ENCODE results near the gene ELMO1.

ELMO1 gene

GRCh38 chr7:37070471-37070870, 378.2 kb downstream of the ELMO1 start:
- Histone ChIP-seq H3K27me3 (replicated peaks; ENCODE audit: control insufficient read depth, insufficient read depth, low read length, poor library complexity, severe bottlenecking) (no peaks in the 10 kb centered on the region), H3K36me3 (ENCODE audit: control insufficient read depth, insufficient read depth, low read length) (no peaks in the 10 kb centered on the region), H3K4me3 (ENCODE audit: insufficient read depth, low read depth, low read length, poor library complexity, severe bottlenecking) (no peak overlapping the region), H3K9me3 (ENCODE audit: control insufficient read depth, low read length) (no peaks in the 10 kb centered on the region), H3K27ac (ENCODE audit: insufficient read depth, low read length, poor library complexity, severe bottlenecking) (no peak overlapping the region), H3K4me1 (ENCODE audit: control insufficient read depth, insufficient read depth, low read length, poor library complexity, severe bottlenecking) (no peaks in the 10 kb centered on the region)
- DNase-seq: no peak

GRCh38 chr7:37070031-37070430, 378.6 kb downstream of the ELMO1 start:
- DNase-seq: no peak
- Histone ChIP-seq H3K9me3 (ENCODE audit: control insufficient read depth, low read length) (no peaks in the 10 kb centered on the region), H3K36me3 (ENCODE audit: control insufficient read depth, insufficient read depth, low read length) (no peaks in the 10 kb centered on the region), H3K27ac (ENCODE audit: insufficient read depth, low read length, poor library complexity, severe bottlenecking) (no peak overlapping the region), H3K4me3 (ENCODE audit: insufficient read depth, low read depth, low read length, poor library complexity, severe bottlenecking) (no peak overlapping the region), H3K27me3 (replicated peaks; ENCODE audit: control insufficient read depth, insufficient read depth, low read length, poor library complexity, severe bottlenecking) (no peaks in the 10 kb centered on the region), H3K4me1 (ENCODE audit: control insufficient read depth, insufficient read depth, low read length, poor library complexity, severe bottlenecking) (no peaks in the 10 kb centered on the region)

- H3K36me3 ChIP-seq (ENCODE audit: control insufficient read depth, insufficient read depth, low read length): no peaks in the 10 kb centered on the region
- no peak overlapping the region for H3K4me3 ChIP-seq (ENCODE audit: insufficient read depth, low read depth, low read length, poor library complexity, severe bottlenecking)
- H3K27ac ChIP-seq (ENCODE audit: insufficient read depth, low read length, poor library complexity, severe bottlenecking): no peak overlapping the region
- no peaks in the 10 kb centered on the region for H3K27me3 ChIP-seq (replicated peaks; ENCODE audit: control insufficient read depth, insufficient read depth, low read length, poor library complexity, severe bottlenecking)
- no peaks in the 10 kb centered on the region for H3K4me1 ChIP-seq (ENCODE audit: control insufficient read depth, insufficient read depth, low read length, poor library complexity, severe bottlenecking)
- no peak for DNase-seq
- no peaks in the 10 kb centered on the region for H3K9me3 ChIP-seq (ENCODE audit: control insufficient read depth, low read length)
Observed at GRCh38 chr7:37069336-37069735, 379.3 kb downstream of the ELMO1 start.

- no peak for DNase-seq
- Histone ChIP-seq H3K4me3 (ENCODE audit: insufficient read depth, low read depth, low read length, poor library complexity, severe bottlenecking) (no peak overlapping the region), H3K27ac (ENCODE audit: insufficient read depth, low read length, poor library complexity, severe bottlenecking) (no peak overlapping the region), H3K27me3 (replicated peaks; ENCODE audit: control insufficient read depth, insufficient read depth, low read length, poor library complexity, severe bottlenecking) (no peaks in the 10 kb centered on the region), H3K4me1 (ENCODE audit: control insufficient read depth, insufficient read depth, low read length, poor library complexity, severe bottlenecking) (peaks cover 3% of the 10 kb centered on the region), H3K36me3 (ENCODE audit: control insufficient read depth, insufficient read depth, low read length) (no peaks in the 10 kb centered on the region), H3K9me3 (ENCODE audit: control insufficient read depth, low read length) (no peaks in the 10 kb centered on the region)
Observed at GRCh38 chr7:37068902-37069301, 379.8 kb downstream of the ELMO1 start.

GRCh38 chr7:37068038-37068437, 380.6 kb downstream of the ELMO1 start:
- no peaks in the 10 kb centered on the region for H3K9me3 ChIP-seq (ENCODE audit: control insufficient read depth, low read length)
- H3K4me1 ChIP-seq (ENCODE audit: control insufficient read depth, insufficient read depth, low read length, poor library complexity, severe bottlenecking): peaks cover 3% of the 10 kb centered on the region
- H3K27ac ChIP-seq (ENCODE audit: insufficient read depth, low read length, poor library complexity, severe bottlenecking): no peak overlapping the region
- no peaks in the 10 kb centered on the region for H3K36me3 ChIP-seq (ENCODE audit: control insufficient read depth, insufficient read depth, low read length)
- no peak for DNase-seq
- H3K4me3 ChIP-seq (ENCODE audit: insufficient read depth, low read depth, low read length, poor library complexity, severe bottlenecking): no peak overlapping the region
- no peaks in the 10 kb centered on the region for H3K27me3 ChIP-seq (replicated peaks; ENCODE audit: control insufficient read depth, insufficient read depth, low read length, poor library complexity, severe bottlenecking)

GRCh38 chr7:37065779-37066271, 382.8 kb downstream of the ELMO1 start:
- Histone ChIP-seq H3K4me3 (ENCODE audit: insufficient read depth, low read depth, low read length, poor library complexity, severe bottlenecking) (no peak overlapping the region), H3K27me3 (replicated peaks; ENCODE audit: control insufficient read depth, insufficient read depth, low read length, poor library complexity, severe bottlenecking) (no peaks in the 10 kb centered on the region), H3K36me3 (ENCODE audit: control insufficient read depth, insufficient read depth, low read length) (no peaks in the 10 kb centered on the region), H3K4me1 (ENCODE audit: control insufficient read depth, insufficient read depth, low read length, poor library complexity, severe bottlenecking) (peaks cover 3% of the 10 kb centered on the region), H3K27ac (ENCODE audit: insufficient read depth, low read length, poor library complexity, severe bottlenecking) (no peak overlapping the region), H3K9me3 (ENCODE audit: control insufficient read depth, low read length) (no peaks in the 10 kb centered on the region)
- no peak for DNase-seq

GRCh38 chr7:37062560-37062859, 386.2 kb downstream of the ELMO1 start:
- DNase-seq: no peak
- H3K9me3 ChIP-seq (ENCODE audit: control insufficient read depth, low read length): no peaks in the 10 kb centered on the region
- no peak overlapping the region for H3K27ac ChIP-seq (ENCODE audit: insufficient read depth, low read length, poor library complexity, severe bottlenecking)
- H3K4me3 ChIP-seq (ENCODE audit: insufficient read depth, low read depth, low read length, poor library complexity, severe bottlenecking): no peak overlapping the region
- no peaks in the 10 kb centered on the region for H3K27me3 ChIP-seq (replicated peaks; ENCODE audit: control insufficient read depth, insufficient read depth, low read length, poor library complexity, severe bottlenecking)
- peaks cover 3% of the 10 kb centered on the region for H3K4me1 ChIP-seq (ENCODE audit: control insufficient read depth, insufficient read depth, low read length, poor library complexity, severe bottlenecking)
- H3K36me3 ChIP-seq (ENCODE audit: control insufficient read depth, insufficient read depth, low read length): no peaks in the 10 kb centered on the region

GRCh38 chr7:37061849-37062559, 386.7 kb downstream of the ELMO1 start:
- Histone ChIP-seq H3K4me3 (ENCODE audit: insufficient read depth, low read depth, low read length, poor library complexity, severe bottlenecking) (no peak overlapping the region), H3K27me3 (replicated peaks; ENCODE audit: control insufficient read depth, insufficient read depth, low read length, poor library complexity, severe bottlenecking) (no peaks in the 10 kb centered on the region), H3K9me3 (ENCODE audit: control insufficient read depth, low read length) (no peaks in the 10 kb centered on the region), H3K27ac (ENCODE audit: insufficient read depth, low read length, poor library complexity, severe bottlenecking) (no peak overlapping the region), H3K4me1 (ENCODE audit: control insufficient read depth, insufficient read depth, low read length, poor library complexity, severe bottlenecking) (peaks cover 3% of the 10 kb centered on the region), H3K36me3 (ENCODE audit: control insufficient read depth, insufficient read depth, low read length) (no peaks in the 10 kb centered on the region)
- no peak for DNase-seq

- no peak for DNase-seq
- H3K9me3 ChIP-seq (ENCODE audit: control insufficient read depth, low read length): no peaks in the 10 kb centered on the region
- H3K27me3 ChIP-seq (replicated peaks; ENCODE audit: control insufficient read depth, insufficient read depth, low read length, poor library complexity, severe bottlenecking): no peaks in the 10 kb centered on the region
Observed at GRCh38 chr7:37056234-37056912, 392.3 kb downstream of the ELMO1 start.

GRCh38 chr7:37054624-37055241, 393.9 kb downstream of the ELMO1 start:
- Histone ChIP-seq H3K27me3 (replicated peaks; ENCODE audit: control insufficient read depth, insufficient read depth, low read length, poor library complexity, severe bottlenecking) (no peaks in the 10 kb centered on the region), H3K9me3 (ENCODE audit: control insufficient read depth, low read length) (no peaks in the 10 kb centered on the region), H3K36me3 (ENCODE audit: control insufficient read depth, insufficient read depth, low read length) (peaks cover 4% of the 10 kb centered on the region), H3K4me3 (ENCODE audit: insufficient read depth, low read depth, low read length, poor library complexity, severe bottlenecking) (no peak overlapping the region), H3K4me1 (ENCODE audit: control insufficient read depth, insufficient read depth, low read length, poor library complexity, severe bottlenecking) (no peaks in the 10 kb centered on the region), H3K27ac (ENCODE audit: insufficient read depth, low read length, poor library complexity, severe bottlenecking) (no peak overlapping the region)
- no peak for DNase-seq

More at GRCh38 chr7:37056234-37056912, 392.3 kb downstream of the ELMO1 start:
- H3K36me3 ChIP-seq (ENCODE audit: control insufficient read depth, insufficient read depth, low read length): peaks cover 4% of the 10 kb centered on the region
- no peak overlapping the region for H3K27ac ChIP-seq (ENCODE audit: insufficient read depth, low read length, poor library complexity, severe bottlenecking)
- H3K4me1 ChIP-seq (ENCODE audit: control insufficient read depth, insufficient read depth, low read length, poor library complexity, severe bottlenecking): no peaks in the 10 kb centered on the region
- H3K4me3 ChIP-seq (ENCODE audit: insufficient read depth, low read depth, low read length, poor library complexity, severe bottlenecking): no peak overlapping the region

Data from effector memory CD4-positive, alpha-beta T cell (primary cell).